Stomach smooth muscle (tissue), 2 donors: ENCODE data around the gene AKAP3.

Source experiments
- H3K27ac ChIP-seq: one replicate; pipeline ENCODE4 v1.7.0; 2013; ENCODE audit warnings: mild to moderate bottlenecking, low read length, inconsistent platforms
- H3K27me3 ChIP-seq, 2 donors: one replicate each; pipeline ENCODE4 v1.7.0; 2013; ENCODE audit warnings: low read length in 2 of 2; ENCODE audit not compliant: insufficient read depth in 2 of 2, control insufficient read depth in 1 of 2
- H3K36me3 ChIP-seq, 2 donors: one replicate each; pipeline ENCODE4 v1.7.0; 2013; ENCODE audit warnings: low read length in 2 of 2; ENCODE audit not compliant: control insufficient read depth in 2 of 2, insufficient read depth in 2 of 2
- H3K4me1 ChIP-seq: one replicate; pipeline ENCODE4 v1.7.0; 2013; ENCODE audit warnings: low read length; ENCODE audit not compliant: control insufficient read depth, insufficient read depth
- H3K4me3 ChIP-seq, 2 donors: one replicate each; pipeline ENCODE4 v1.7.0; 2013; ENCODE audit warnings: low read length in 2 of 2
- H3K9ac ChIP-seq, 2 donors: one replicate each; pipeline ENCODE4 v1.7.0; 2013; ENCODE audit warnings: low read length in 2 of 2, mild to moderate bottlenecking in 1 of 2
- H3K9me3 ChIP-seq, 2 donors: one replicate each; pipeline ENCODE4 v1.7.0; 2013; ENCODE audit warnings: low read length in 2 of 2; ENCODE audit not compliant: control insufficient read depth in 2 of 2
- donor health status: healthy.
- donor health status: Pancreatic carcinoma.

The AKAP3 gene

GRCh38 chr12:4645023-4645422 is 3.8 kb downstream of the AKAP3 start:
- peaks cover 5% of the 10 kb centered on the region for H3K4me1 ChIP-seq
- H3K27ac ChIP-seq, result no peak overlapping the region
- H3K9ac ChIP-seq, result no peak overlapping the region
- no peaks in the 10 kb centered on the region for H3K27me3 ChIP-seq
- H3K36me3 ChIP-seq, result no peaks in the 10 kb centered on the region
- no peak overlapping the region for H3K4me3 ChIP-seq
- no peaks in the 10 kb centered on the region for H3K9me3 ChIP-seq

DNA sequence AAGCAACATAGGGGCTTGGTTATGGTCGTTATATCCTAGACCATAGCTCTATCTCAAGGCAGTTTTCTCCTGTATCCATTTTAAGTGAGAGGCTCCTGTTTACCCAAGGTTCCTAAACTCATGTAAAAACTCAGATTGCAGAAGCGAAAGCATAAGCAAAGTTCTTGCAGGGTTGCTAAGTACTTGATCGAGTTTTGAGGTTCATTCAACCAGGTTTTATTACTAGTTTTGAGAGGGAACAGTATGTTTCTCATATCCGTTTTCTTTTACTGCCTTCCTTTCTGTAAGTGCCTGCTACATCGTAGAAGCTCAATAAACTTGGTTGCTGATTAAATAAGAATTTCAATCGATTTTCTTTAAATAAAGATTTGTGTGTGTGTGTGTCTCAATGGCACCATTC is 5.1 kb downstream of the AKAP3 start:
- no peaks in the 10 kb centered on the region for H3K27me3 ChIP-seq
- no peaks in the 10 kb centered on the region for H3K36me3 ChIP-seq
- no peak overlapping the region for H3K4me3 ChIP-seq
- H3K9me3 ChIP-seq, result no peaks in the 10 kb centered on the region
- no peaks in the 10 kb centered on the region for H3K4me1 ChIP-seq
- no peak overlapping the region for H3K9ac ChIP-seq
- no peak overlapping the region for H3K27ac ChIP-seq

DNA sequence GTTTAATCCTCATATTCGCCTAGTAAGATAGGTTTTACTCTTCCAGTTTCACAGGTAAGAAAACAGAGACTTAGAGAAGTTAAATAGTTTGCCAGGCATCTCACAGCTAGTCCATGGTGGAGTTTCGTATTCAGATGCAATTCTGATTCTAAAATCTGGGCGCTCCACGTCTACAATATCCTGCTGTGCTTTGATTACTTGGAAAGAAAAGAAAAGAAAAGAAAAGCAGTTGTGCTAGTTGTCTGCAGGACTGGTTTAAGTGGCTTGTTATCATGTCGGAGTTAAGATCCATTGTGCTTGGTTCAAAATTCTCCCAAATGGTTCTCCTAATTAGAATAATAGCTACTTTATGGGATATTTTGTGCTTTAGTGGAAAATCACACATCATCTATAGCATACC is 18.6 kb downstream of the AKAP3 start:
- H3K36me3 ChIP-seq, result no peaks in the 10 kb centered on the region
- H3K4me1 ChIP-seq, result no peaks in the 10 kb centered on the region
- H3K27me3 ChIP-seq, result no peaks in the 10 kb centered on the region
- no peak overlapping the region for H3K27ac ChIP-seq
- no peak overlapping the region for H3K9ac ChIP-seq
- no peak overlapping the region for H3K4me3 ChIP-seq
- no peaks in the 10 kb centered on the region for H3K9me3 ChIP-seq

DNA sequence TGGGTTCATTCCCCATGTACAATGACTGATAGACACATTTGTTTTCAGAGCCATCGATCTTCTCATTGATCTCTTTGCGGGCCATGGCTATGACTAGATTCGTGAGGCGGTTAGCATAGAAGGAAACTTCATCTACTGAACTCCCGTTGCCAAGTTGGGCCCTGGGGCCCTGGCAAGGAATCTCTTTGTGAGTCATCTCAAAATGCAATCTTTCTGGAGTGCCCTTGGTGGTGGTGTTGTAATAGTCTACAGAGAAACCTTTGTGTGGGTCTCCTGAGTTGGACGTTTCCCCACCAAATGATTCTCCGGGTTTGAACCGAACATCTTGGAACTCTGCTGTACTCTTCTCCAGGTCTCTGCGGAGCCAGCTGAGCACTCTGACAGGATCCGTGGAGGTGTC is 20.4 kb downstream of the AKAP3 start:
- Histone ChIP-seq H3K4me1 (no peaks in the 10 kb centered on the region), H3K9ac (no peak overlapping the region), H3K36me3 (no peaks in the 10 kb centered on the region)

GRCh38 chr12:4626543-4626942 is 22.3 kb downstream of the AKAP3 start:
- Histone ChIP-seq H3K4me1 (no peaks in the 10 kb centered on the region), H3K4me3 (no peak overlapping the region), H3K9ac (no peak overlapping the region), H3K36me3 (no peaks in the 10 kb centered on the region), H3K27ac (no peak overlapping the region), H3K9me3 (no peaks in the 10 kb centered on the region), H3K27me3 (no peaks in the 10 kb centered on the region)

More for the DNA sequence above, 20.4 kb downstream of the AKAP3 start:
- no peaks in the 10 kb centered on the region for H3K9me3 ChIP-seq
- no peak overlapping the region for H3K27ac ChIP-seq
- H3K4me3 ChIP-seq, result no peak overlapping the region
- no peaks in the 10 kb centered on the region for H3K27me3 ChIP-seq

DNA sequence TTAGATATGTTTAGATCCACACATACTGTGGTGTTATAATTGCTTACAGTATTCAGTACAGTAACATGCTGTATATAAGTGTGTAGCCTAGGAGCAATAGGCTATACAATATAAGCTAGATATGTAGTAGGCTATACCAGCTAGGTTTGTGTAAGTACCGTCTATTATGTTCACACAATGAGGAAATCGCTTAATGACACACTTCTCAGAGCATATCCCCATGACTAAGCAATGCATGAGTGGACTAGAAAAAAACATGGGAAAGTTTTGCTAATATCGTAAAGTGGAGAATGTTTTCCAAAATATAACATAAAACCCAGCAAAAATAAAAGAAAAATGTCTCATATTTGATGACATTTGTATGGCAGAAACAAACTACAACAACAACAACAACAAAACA is 27.3 kb downstream of the AKAP3 start:
- H3K4me1 ChIP-seq, result no peaks in the 10 kb centered on the region
- H3K36me3 ChIP-seq, result no peaks in the 10 kb centered on the region
- no peaks in the 10 kb centered on the region for H3K27me3 ChIP-seq
- H3K9ac ChIP-seq, result no peak overlapping the region
- H3K9me3 ChIP-seq, result no peaks in the 10 kb centered on the region
- H3K4me3 ChIP-seq, result no peak overlapping the region
- H3K27ac ChIP-seq, result no peak overlapping the region

GRCh38 chr12:4615667-4616066 is 33.2 kb downstream of the AKAP3 start:
- Histone ChIP-seq H3K9ac (no peak overlapping the region), H3K9me3 (no peaks in the 10 kb centered on the region), H3K4me1 (no peaks in the 10 kb centered on the region), H3K36me3 (peaks cover 13 to 24% of the 10 kb centered on the region in 2 donors), H3K27ac (no peak overlapping the region), H3K27me3 (no peaks in the 10 kb centered on the region), H3K4me3 (no peak overlapping the region)

DNA sequence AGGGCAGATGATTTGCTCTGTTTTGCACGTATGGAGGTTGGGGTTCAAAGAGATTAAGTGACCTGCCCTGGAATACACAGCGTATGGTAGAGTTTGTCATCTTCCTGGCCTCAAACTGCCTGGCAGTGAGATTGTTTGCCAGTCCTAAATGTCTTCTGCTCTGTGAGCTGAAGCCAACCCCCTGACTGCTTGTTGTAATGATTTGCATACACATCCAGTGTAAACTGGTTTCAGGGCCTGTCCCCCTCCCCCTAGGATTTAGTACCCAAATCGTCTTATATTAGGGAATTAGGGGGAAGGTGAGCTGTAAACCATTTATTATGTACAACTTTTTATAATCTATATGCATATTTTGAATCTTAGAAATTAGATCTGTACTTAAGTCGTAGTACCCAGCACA is 38.4 kb downstream of the AKAP3 start:
- Histone ChIP-seq H3K36me3 (peaks cover 23 to 26% of the 10 kb centered on the region in 2 donors), H3K9ac (no peak overlapping the region), H3K9me3 (no peaks in the 10 kb centered on the region), H3K27ac (no peak overlapping the region), H3K4me3 (no peak overlapping the region), H3K4me1 (peaks cover 2% of the 10 kb centered on the region), H3K27me3 (no peaks in the 10 kb centered on the region)

- H3K36me3 ChIP-seq, result peaks cover 23 to 24% of the 10 kb centered on the region in 2 donors
- H3K9me3 ChIP-seq, result no peaks in the 10 kb centered on the region
- H3K4me1 ChIP-seq, result peaks cover 2% of the 10 kb centered on the region
- H3K27ac ChIP-seq, result no peak overlapping the region
- H3K4me3 ChIP-seq, result no peak overlapping the region
- H3K27me3 ChIP-seq, result no peaks in the 10 kb centered on the region
- H3K9ac ChIP-seq, result no peak overlapping the region
Observed at GRCh38 chr12:4609071-4609470, 39.8 kb downstream of the AKAP3 start.

GRCh38 chr12:4607056-4607455 is 41.8 kb downstream of the AKAP3 start:
- Histone ChIP-seq H3K9me3 (no peaks in the 10 kb centered on the region), H3K27me3 (no peaks in the 10 kb centered on the region), H3K4me3 (no peak overlapping the region), H3K36me3 (peaks cover 14 to 15% of the 10 kb centered on the region in 2 donors), H3K27ac (no peak overlapping the region), H3K9ac (no peak overlapping the region), H3K4me1 (peaks cover 2% of the 10 kb centered on the region)

DNA sequence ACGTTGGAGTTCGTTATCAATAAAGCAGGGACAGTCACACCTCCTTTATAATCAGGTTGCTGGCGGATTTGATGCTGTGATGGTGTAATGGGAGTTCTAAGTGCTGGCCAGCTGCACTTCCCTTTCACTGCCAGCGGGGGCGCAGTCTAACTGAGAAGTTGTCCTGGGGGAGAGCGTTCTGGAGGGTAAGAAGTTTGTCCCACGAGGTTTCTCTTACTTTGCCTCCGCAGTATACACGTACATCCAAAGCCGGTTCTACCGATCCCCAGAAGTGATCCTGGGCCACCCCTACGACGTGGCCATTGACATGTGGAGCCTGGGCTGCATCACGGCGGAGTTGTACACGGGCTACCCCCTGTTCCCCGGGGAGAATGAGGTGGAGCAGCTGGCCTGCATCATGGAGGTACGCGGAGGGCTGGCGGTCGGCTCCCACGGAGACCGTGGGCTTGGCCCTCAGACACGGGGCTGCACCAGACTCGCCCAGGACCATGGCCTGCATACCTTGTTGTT is 44.1 kb downstream of the AKAP3 start:
- Histone ChIP-seq H3K4me3 (peak overlapping the region; percentile 92 to 99), H3K36me3 (peaks cover 0 to 2% of the 10 kb centered on the region in 2 donors), H3K27me3 (no peaks in the 10 kb centered on the region), H3K27ac (peak overlapping the region; percentile 66), H3K9ac (peak overlapping the region; percentile 90 to 93), H3K9me3 (no peaks in the 10 kb centered on the region), H3K4me1 (peaks cover 2% of the 10 kb centered on the region)
